ENCODE data around the gene ABLIM1.

The ABLIM1 gene

GRCh38 chr10:114402871-114403540, 255.1 kb downstream of the ABLIM1 start:
- DNase-seq: no peak

DNA sequence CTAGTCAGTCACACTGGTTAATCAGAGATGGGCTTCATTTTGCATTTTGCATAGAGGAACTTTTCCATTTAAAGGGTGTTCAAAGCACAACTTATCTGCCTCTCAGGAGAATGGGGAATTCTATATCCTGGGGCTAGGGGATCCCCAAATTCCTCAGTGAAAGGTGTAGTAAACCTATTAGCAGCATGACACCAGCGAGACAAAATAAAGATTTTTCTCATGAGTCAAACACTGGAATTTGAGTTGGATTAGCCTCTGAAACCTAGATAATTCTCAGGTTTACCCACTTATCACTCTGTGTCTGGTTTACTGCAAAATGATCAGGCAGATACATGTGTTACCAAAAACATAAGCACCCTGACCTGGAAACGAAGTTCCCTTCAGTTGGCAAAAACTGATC, 255.8 kb downstream of the ABLIM1 start:
- DNase-seq: no peak

- DNase-seq: no peak
Measured at GRCh38 chr10:114401195-114401791, 256.8 kb downstream of the ABLIM1 start.

DNA sequence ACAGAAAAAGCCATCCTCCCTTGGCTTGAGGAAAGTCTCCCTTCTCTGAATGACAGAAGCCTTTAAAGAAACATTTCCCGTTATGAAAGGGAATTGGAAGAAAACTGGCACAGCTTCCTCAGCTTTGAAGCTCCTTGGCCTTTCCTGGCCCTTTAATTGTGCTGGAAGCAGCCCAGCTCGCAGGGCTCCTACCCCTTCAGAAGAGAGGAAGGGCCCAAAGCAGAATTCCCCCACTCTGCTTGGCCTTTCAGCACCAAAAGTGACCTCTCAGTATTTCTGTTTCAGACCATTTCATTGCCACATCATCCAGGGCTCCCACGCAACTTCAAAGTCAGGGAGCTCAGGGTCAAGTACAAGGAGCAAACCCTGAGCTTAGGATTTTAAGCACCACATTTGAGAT, 258.0 kb downstream of the ABLIM1 start:
- DNase-seq: no peak

- DNase-seq: no peak
Measured at GRCh38 chr10:114399576-114399975, 258.5 kb downstream of the ABLIM1 start.

GRCh38 chr10:114398587-114399331, 259.3 kb downstream of the ABLIM1 start:
- DNase-seq: no peak

GRCh38 chr10:114397651-114398145, 260.4 kb downstream of the ABLIM1 start:
- no peak for DNase-seq

GRCh38 chr10:114396464-114396863, 261.6 kb downstream of the ABLIM1 start:
- no peak for DNase-seq

- DNase-seq: no peak
Measured at GRCh38 chr10:114395366-114396022, 262.6 kb downstream of the ABLIM1 start.

- DNase-seq: no peak
Measured at GRCh38 chr10:114394531-114394930, 263.5 kb downstream of the ABLIM1 start.

DNA sequence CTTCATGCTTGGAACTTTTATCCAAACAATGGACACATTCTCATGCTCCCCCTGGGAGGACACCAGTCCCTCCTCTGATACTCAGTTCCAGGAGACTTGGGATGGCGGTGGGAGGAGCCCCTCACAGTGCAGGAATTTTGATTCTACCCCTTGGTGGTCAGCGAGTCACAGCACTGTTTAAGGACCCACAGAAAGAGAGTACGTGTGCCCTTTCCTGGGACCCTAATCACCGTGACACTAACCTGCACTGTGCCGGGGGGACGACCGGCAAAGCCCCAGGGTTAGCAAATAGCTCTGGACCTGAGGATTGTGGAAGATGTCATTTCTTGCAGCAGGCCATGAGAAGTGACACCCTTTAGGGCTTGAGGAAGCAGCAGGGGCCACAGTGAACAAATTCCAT, 264.2 kb downstream of the ABLIM1 start:
- DNase-seq: no peak

DNA sequence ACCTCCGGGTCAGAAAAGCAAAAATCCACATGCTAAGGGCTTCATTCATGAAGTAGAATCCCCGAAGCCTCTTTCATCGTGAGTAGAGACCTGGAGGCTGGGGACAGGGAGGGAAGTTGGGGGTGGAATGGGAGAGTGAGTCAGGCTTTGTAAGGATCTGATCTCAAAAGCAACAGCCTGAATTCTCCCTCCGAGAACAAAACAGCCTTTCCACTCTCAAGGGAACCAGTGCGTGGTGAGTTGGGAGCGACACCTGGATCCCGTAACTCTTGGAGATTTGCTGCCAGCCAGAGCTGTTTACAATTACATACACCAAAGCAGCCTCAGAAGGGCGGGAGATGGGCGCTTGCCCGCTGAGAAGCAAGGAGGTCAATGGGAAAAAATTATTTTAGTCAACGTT, 264.6 kb downstream of the ABLIM1 start:
- no peak for DNase-seq

DNA sequence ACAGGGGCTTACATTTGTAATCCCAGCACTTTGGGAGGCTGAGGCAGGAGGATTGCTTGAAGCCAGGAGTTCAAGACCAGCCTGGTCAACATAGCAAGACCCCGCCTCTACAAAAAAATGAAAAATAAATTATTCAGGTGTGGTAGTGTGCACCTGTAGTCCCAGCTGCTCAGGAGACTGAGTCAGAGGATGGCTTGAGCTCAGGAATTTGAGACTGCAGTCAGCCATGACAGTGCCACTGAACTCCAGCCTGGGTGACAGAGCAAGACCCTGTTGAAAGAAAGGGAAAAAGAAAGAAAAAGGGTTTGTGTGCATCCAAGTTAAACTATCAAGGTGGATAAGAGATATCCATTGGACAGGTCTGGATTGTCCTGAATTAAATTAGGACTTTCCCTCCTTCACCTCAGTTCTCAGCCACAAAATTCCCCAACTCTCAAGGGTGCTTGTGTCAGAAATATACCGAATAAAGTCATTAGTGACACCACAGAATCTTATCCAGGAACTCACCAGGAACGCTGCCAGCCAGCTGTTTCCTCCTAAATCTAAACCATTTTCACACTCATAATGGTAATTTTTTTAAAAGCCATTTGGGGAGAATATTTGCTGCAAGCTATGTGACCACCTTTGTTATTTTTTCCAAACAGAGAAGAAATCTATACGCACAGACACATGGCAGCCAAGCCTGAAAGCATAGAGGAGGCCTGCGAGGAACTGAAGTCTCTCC, 265.8 kb downstream of the ABLIM1 start:
- no peak for DNase-seq

DNA sequence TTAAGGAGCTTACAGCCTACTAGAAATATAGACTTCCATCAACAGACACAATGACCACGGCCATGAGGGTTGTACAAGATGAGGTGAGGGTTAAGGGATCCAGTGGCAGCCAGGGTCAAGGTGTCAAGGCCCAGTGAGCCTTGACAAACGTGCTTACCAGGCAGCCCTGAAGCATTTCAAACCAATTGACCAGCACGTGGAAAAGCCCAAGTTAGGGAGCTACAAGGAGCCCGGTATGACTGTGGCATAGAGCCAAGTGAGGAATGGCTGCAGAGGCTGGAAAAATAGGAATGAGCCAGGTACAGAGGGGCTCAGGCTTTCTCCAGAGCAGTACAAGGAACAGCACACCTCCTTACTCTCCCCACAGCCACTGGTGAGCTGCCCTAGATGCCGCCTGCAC, 266.5 kb downstream of the ABLIM1 start:
- DNase-seq: no peak

- DNase-seq: no peak
Measured at GRCh38 chr10:114389426-114389825, 268.6 kb downstream of the ABLIM1 start.

GRCh38 chr10:114388275-114388674, 269.8 kb downstream of the ABLIM1 start:
- DNase-seq: no peak

GRCh38 chr10:114387784-114388183, 270.3 kb downstream of the ABLIM1 start:
- DNase-seq: no peak

GRCh38 chr10:114386452-114386851, 271.6 kb downstream of the ABLIM1 start:
- no peak for DNase-seq

- no peak for DNase-seq
Measured at GRCh38 chr10:114385557-114385956, 272.5 kb downstream of the ABLIM1 start.

GRCh38 chr10:114384601-114385000, 273.5 kb downstream of the ABLIM1 start:
- DNase-seq: no peak

DNA sequence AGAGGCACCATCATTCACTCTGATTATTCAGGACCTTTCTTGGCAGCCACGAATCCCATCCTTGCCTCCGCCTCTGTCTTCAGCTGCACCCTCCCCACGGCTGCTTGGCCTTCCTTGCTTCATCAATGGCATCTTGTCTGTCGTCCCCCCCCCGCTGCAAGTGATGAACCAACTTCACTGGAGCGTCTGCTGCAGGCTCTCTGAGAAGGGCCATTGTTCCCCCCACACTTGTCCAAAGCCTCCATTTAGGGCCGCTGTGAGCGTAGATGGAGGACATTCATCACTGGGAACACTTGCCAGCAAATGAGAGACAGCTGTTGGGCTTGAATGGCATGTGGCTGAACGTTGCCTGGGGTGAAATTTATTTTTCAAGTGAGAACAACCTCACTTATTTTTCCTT, 273.9 kb downstream of the ABLIM1 start:
- DNase-seq: no peak
